Cardiac septum (tissue), 1 donor: ENCODE results near the gene PINK1. TPM values are rescaled to one million over a fixed set of nuclear protein-coding genes. Genes with fewer than 3 reads are reported as not detected.

Source experiments
- DNase-seq: peaks from one replicate; pipeline ENCODE4 v3.0.0-alpha.2; 2020; ENCODE audit warnings: low spot score
- intact Hi-C: fragments of 100-400 bp; cut with DNase I; formaldehyde crosslinking; loops from one replicate; pipeline ENCODE4 v1.14.0; 2022
- total RNA-seq: library from RNA; stranded (reverse); fragmentation: NEBNext Ultra II Directional; extraction: Animal tissue kit (Norgen Biotek cat#: 25700); gene quantifications from one replicate; pipeline ENCODE4 v1.2.1, GENCODE V29; 2021
- donor health status: DM: no; HTN: no; CAD: no.

Gene PINK1
- total RNA-seq, 1 donor from 2014 or later: 224 TPM

- intact Hi-C loops: no loop called here
These were observed 1.4 kb downstream of the PINK1 start for GRCh38 chr1:20634594-20635084.

GRCh38 chr1:20636785-20637347 lies 3.6 kb downstream of the PINK1 start:
- intact Hi-C loops: no loop called here
- no peak for DNase-seq

More at GRCh38 chr1:20634594-20635084, 1.4 kb downstream of the PINK1 start:
- DNase-seq: no peak

- intact Hi-C loops: no loop called here
- no peak for DNase-seq
These were observed 6.9 kb downstream of the PINK1 start for GRCh38 chr1:20640183-20640597.

GRCh38 chr1:20641975-20642374 lies 8.7 kb downstream of the PINK1 start:
- no peak for DNase-seq
- intact Hi-C loops: no loop called here

GRCh38 chr1:20643080-20643479 lies 9.8 kb downstream of the PINK1 start:
- intact Hi-C loops: no loop called here
- no peak for DNase-seq

- no peak for DNase-seq
- intact Hi-C loops: no loop called here
These were observed 11.2 kb downstream of the PINK1 start for GRCh38 chr1:20644416-20644815.

- DNase-seq: no peak
- intact Hi-C loops: no loop called here
These were observed 12.2 kb downstream of the PINK1 start for GRCh38 chr1:20645414-20645813.

GRCh38 chr1:20648438-20648837 lies 15.2 kb downstream of the PINK1 start:
- intact Hi-C loops: no loop called here
- DNase-seq: no peak

- intact Hi-C loops: no loop called here
These were observed 15.7 kb downstream of the PINK1 start for GRCh38 chr1:20648946-20649345.

GRCh38 chr1:20652300-20652699 lies 19.0 kb downstream of the PINK1 start:
- no peak for DNase-seq
- intact Hi-C loops: no loop called here

More at GRCh38 chr1:20648946-20649345, 15.7 kb downstream of the PINK1 start:
- no peak for DNase-seq

- intact Hi-C loops: no loop called here
- no peak for DNase-seq
These were observed 20.9 kb downstream of the PINK1 start for GRCh38 chr1:20654104-20654690.

GRCh38 chr1:20657024-20657423 lies 23.8 kb downstream of the PINK1 start:
- intact Hi-C loops: no loop called here
- no peak for DNase-seq

GRCh38 chr1:20658166-20658915 lies 25.1 kb downstream of the PINK1 start:
- no peak for DNase-seq
- intact Hi-C loops: no loop called here

- DNase-seq: no peak
- intact Hi-C loops: no loop called here
These were observed 27.1 kb downstream of the PINK1 start for GRCh38 chr1:20660363-20660762.

- intact Hi-C loops: no loop called here
- no peak for DNase-seq
These were observed 27.6 kb downstream of the PINK1 start for GRCh38 chr1:20660847-20661206.

GRCh38 chr1:20661207-20662109 lies 28.2 kb downstream of the PINK1 start, which contains the start of gene DDOST:
TSS of gene DDOST (minus strand) at chr1:20661369. CDS start at chr1:20661350, 19 bp downstream.
- DNase-seq: peak; percentile 97
- intact Hi-C loops: no loop called here

- intact Hi-C loops: no loop called here
These were observed 28.8 kb downstream of the PINK1 start for GRCh38 chr1:20662110-20662475.

GRCh38 chr1:20663365-20663764 lies 30.1 kb downstream of the PINK1 start:
- intact Hi-C loops: no loop called here
- no peak for DNase-seq

More at GRCh38 chr1:20662110-20662475, 28.8 kb downstream of the PINK1 start:
- no peak for DNase-seq

GRCh38 chr1:20663969-20664715 lies 30.9 kb downstream of the PINK1 start:
- intact Hi-C loops: no loop called here
- DNase-seq: no peak
